ENCODE measurements around the gene RAB26.

Gene RAB26

GRCh38 chr16:2145843-2146242, 2.6 kb upstream of the RAB26 start:
- DNase-seq = no peak

DNA sequence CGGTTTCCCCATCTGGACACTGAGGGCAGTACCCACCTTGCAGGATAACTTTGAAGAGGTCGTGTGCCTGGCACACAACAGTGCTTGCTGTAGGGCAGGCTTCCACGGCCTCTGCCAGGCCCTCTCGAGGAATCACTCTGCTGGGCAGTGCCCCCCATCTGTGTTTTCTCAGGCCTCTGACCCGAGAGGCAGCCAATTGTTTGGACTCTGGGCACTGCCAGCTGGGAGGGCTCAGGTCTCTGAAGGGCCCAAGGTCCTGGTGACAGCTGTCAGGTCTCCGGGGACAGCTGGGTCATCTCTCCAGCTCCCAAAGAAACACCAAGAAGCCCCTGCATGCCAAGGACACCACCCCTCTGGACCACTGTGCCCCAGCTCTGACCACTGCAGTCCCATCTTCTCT, 1.0 kb upstream of the RAB26 start:
- DNase-seq = no peak

DNA sequence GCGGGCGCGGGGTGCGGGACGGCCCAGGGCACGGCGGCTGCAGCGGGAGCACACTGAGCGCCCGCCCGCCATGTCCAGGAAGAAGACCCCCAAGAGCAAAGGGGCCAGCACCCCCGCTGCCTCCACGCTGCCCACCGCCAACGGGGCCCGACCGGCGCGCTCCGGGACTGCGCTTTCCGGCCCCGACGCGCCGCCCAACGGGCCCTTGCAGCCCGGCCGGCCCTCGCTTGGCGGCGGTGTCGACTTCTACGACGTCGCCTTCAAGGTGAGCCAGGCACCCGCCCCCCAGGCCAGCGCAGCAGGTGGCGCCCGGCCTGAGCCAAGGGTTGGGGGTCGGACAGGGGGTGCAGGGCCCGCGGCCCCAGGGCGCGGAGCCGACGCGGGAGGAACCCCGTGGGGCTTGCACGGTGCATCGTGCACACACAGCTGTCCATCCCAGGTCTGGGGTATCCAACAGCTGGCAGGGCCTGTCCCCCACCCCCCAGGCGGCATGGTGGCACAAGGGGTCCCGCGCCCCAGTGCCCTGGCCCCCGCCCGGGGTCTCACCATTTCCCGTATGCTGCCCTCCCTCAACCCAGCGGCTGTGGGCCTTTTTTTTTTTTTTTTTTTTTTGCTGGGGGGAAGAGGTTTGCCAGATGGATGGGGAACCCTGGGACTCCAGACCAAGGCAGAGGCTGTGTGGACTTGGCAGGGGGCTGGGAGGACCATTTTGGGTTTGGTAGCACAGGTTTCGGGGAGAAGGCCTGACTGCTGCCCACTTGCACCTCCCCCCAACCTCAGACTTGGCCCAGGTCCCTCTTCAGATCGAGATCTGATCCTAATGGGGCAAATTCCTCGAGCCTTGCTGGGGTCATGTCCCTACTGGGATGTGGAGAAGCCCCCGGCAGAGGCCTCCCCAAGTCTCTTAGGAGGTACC, 547 bp downstream of the RAB26 start:
- peak; percentile 31 for DNase-seq

DNA sequence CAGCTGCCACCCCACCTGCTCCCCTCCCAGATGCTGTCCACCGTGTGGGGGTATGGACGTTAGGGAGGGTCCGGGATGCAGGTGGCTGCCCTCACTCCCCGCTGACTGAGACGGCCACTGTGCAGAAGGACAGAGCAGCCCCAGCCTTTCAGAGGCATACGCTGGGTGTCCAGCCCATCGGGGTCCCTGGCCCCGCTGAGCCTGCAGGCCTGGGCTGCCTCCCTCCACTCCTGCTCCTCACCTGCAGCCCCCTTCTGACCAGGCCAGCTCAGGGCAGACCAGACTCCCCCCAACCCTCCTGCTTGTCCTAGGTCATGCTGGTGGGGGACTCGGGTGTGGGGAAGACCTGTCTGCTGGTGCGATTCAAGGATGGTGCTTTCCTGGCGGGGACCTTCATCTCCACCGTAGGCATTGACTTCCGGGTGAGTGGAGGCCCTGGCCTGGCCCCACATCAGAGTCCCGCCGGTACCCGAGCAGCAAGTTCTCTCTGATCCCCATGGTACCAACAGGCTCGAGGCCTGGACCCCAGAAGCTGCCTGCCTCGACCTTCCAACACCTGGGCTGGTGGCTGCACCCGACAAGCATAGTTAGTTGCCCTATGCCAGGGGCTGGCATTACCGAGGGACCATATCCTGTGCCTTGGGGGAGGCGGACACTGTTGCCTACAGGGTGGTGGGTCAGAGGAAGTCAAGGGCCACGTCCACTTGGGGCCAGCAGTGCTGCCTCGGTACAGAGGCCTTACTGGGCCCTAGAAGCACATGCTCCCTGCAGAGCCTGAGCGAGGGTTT, 1.4 kb downstream of the RAB26 start:
- peak; percentile 44 for DNase-seq

GRCh38 chr16:2150418-2151187, 2.2 kb downstream of the RAB26 start:
- DNase-seq = peak; percentile 72

DNA sequence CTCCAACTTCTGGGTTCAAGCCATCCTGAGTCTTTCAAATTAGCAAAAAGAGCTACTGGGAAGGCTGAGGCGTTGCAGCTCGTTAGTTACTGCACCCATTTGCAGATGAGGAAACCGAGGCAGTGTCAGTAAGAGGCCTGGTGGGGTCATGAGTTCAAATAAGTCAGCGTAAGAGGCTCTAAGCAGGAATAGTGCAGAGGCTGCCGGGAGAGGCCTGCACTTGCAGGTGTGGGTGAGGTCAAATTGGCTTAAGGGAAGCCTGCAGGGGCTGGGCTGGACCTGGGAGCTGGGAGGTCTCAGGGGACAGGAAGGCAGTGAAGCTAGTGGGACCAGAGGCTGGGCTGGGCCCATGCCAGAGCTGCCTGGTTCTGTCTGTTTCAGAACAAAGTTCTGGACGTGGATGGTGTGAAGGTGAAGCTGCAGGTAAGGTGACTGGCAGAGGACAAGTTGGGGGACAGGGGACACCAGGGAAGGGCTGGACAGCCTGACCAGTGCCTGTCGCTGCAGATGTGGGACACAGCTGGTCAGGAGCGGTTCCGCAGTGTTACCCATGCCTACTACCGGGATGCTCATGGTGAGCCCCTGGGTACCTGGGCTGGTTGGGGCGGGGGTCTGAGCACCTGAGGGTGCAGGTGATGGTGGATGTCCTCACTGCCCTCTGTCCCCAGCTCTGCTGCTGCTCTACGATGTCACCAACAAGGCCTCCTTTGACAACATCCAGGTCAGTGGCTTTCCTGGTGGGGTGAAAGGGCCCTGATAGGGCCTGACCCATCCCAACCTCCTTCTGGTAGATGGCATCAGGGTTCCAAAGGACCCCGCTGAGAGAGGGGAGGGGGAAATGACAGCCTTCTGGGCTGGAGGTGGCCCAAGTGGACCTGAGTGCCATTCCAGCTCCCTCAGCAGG, 3.0 kb downstream of the RAB26 start:
- DNase-seq = no peak

DNA sequence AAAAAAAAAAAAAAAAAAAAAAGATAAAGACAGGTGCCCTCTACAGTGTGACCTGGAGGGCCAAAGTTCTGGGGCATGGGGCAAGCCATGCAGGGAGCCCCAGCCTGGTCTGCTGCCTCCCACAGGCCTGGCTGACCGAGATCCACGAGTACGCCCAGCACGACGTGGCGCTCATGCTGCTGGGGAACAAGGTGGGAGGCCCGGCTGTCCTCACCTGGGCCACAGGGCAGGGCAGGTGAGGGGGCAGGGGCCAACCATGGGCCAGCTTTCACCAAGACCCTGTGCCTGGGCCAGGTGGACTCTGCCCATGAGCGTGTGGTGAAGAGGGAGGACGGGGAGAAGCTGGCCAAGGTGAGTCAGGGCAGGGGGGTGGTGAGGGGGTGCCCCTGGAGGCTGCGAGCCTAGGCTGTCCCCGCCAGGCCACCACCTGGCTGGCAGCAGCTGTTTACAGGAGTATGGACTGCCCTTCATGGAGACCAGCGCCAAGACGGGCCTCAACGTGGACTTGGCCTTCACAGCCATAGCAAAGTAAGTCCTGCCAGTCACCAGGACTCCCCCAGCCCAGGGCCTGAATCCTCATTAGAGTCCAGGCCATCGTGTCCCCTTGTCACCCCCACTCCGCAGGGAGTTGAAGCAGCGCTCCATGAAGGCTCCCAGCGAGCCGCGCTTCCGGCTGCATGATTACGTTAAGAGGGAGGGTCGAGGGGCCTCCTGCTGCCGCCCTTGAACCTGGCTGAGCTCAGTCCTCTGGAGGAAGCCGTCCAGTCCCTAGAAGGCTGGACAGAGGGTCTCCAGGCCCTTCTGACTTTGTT, 4.5 kb downstream of the RAB26 start:
- peak; percentile 45 for DNase-seq

GRCh38 chr16:2154533-2155090, 6.2 kb downstream of the RAB26 start:
- DNase-seq = no peak

DNA sequence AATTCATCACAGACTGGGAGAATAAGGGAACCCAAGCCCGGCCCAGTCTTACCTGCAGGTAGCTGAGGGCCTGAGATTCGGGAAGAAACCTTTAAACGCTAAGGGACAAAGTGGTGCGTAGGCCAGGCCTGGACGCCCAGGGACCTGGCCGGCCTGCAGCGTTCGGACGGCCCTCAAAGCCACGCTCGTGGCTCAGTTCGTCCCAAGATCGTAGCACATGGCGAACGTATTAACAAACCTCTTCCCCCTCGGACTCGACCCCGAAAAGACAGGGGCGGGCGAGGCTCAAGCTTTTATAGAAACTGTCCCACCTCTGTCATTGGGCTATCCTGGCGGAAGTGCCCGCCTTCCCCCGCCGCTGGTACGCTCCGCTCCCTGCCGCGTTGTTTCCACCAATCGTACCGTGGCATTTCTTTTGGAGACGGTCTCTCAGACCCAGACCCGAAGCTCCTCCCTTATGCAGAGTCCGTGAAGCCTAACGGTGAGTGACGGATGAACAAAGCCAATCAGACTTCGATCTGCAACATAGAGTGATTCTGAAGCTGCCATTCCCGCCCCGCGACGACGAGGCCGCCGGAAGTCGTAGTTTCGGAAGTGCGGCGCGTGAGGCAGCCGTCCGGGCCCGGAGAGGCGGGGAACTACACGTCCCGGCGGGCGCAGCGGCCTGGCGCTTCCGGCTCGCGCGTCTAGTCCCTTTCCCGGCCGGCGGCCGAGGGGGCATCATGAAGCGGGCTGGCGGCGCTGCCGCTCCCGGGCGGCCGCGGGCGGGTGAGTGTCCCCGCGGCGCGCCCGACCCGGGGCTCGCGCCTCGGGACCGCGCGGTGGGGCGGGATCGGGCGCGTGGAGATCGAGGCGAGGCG, 6.9 kb downstream of the RAB26 start, which contains the start of gene TRAF7:
Gene TRAF7, plus strand, starts transcription at position 692 of the 860 bp plus-strand sequence. CDS start 8,139 bp downstream, outside the sequence.
- peak; percentile 100 for DNase-seq

DNA sequence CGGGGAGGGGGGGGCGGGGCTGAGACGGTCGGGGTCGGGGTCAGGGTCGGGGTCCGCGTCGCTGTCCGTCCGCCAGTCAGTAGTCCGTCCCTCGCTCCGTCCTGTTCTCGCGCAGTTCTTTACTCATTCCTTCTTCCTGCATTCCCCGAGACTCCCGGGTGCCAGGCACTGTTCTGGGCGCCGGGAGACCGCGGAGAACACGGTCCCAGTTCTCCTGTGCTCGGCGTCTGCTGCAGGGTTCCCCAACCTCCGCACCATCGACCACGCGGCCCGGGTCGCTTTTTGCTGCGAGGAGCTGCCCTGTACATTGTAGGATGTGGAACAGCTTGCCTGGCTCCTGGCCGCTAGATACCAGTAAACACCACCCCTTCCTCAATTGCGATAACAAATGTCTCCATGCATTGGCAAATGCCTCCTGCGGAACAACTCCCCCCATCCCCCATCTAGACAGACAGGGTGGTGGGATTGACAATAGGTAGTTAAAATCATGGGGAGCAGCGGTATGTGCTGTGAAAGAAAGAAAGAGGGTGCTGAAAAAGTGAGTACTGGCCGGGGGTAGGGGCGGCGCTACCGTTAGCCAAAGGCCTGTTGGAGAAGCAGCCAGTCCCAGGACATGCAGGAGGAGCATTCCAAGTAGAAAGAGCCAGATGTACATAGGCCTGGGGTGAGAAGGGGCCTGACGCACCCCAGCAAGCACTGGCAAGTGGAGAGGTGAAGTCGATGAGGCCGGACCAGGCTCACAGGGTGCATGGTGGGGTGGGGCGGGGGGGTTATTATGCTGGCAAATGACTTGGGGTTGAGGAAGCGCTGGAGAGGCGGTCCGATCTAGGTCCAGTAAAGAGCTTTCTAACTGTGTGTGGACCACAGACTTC, 7.8 kb downstream of the RAB26 start:
- peak; percentile 74 for DNase-seq

- no peak for DNase-seq
Observed at GRCh38 chr16:2156849-2157224, 8.4 kb downstream of the RAB26 start.

GRCh38 chr16:2157480-2158261, 9.2 kb downstream of the RAB26 start:
- no peak for DNase-seq

GRCh38 chr16:2158262-2158638, 9.8 kb downstream of the RAB26 start:
- DNase-seq = no peak

GRCh38 chr16:2159175-2159838, 10.9 kb downstream of the RAB26 start:
- peak; percentile 91 for DNase-seq

- peak; percentile 67 for DNase-seq
Observed at GRCh38 chr16:2160915-2161551, 12.6 kb downstream of the RAB26 start.

GRCh38 chr16:2161911-2162310, 13.5 kb downstream of the RAB26 start:
- no peak for DNase-seq

DNA sequence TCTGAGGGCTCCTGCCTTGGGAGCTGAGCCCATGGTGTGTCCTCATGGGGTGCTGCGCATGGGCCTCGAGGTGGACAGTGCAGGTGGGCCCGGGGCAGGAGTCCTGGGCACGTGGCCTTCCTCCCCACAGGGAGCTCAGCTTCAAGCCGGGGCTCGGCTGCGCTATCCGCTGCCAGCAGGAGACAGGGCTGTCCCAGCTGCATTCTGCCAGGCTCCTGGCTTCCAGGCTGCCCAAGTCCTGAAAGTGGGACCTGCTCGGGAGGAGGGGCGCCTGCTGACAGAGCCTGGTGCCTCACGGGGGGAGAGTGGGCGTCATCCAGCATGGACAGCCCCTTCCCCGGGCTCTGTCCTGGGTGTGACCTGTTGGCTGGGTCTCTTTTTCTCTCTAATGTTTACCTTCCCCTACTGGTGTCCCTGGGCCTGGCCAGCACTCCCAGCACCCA, 14.3 kb downstream of the RAB26 start:
- no peak for DNase-seq

Measured in right hindlimb (tissue), 1 donor.